ELF-1 (cell line): Measurements from ENCODE around the gene SLC1A6.
"Not testable (repeated sequence)": the region's sequence is repeated elsewhere in the genome, so short reads cannot be mapped to it uniquely, and the experiment has no call there.

ENCODE experiments used
- DNase-seq: peaks from one replicate; pipeline ENCODE4 v3.0.0-alpha.2; 2016; ENCODE audit warnings: low read depth, low spot score

The SLC1A6 gene

GRCh38 chr19:14957464-14957863 lies 22.2 kb downstream of the SLC1A6 start:
- no peak for DNase-seq

GRCh38 chr19:14954071-14954655 lies 25.5 kb downstream of the SLC1A6 start:
- DNase-seq, result no peak

- DNase-seq, result no peak
Observed at GRCh38 chr19:14952767-14953166, 26.9 kb downstream of the SLC1A6 start.

GRCh38 chr19:14950421-14950820 lies 29.2 kb downstream of the SLC1A6 start:
- DNase-seq, result no peak

GRCh38 chr19:14949876-14950275 lies 29.8 kb downstream of the SLC1A6 start:
- no peak for DNase-seq

GRCh38 chr19:14949413-14949812 lies 30.3 kb downstream of the SLC1A6 start:
- not testable (repeated sequence) for DNase-seq

GRCh38 chr19:14944456-14944855 lies 35.2 kb downstream of the SLC1A6 start:
- DNase-seq, result no peak

- DNase-seq, result no peak
Observed at GRCh38 chr19:14943601-14944000, 36.1 kb downstream of the SLC1A6 start.

- no peak for DNase-seq
Observed at GRCh38 chr19:14941189-14941588, 38.5 kb downstream of the SLC1A6 start, which contains the start of gene OR7C2. OR7C2 (plus strand) TSS chr19:14941489; CDS start chr19:14941489, 0 bp downstream.

- no peak for DNase-seq
Observed at GRCh38 chr19:14940266-14940665, 39.4 kb downstream of the SLC1A6 start.

GRCh38 chr19:14933506-14933905 lies 46.2 kb downstream of the SLC1A6 start:
- DNase-seq, result no peak

GRCh38 chr19:14916848-14917247 lies 62.8 kb downstream of the SLC1A6 start:
- no peak for DNase-seq

- DNase-seq, result no peak
Observed at GRCh38 chr19:14915116-14915515, 64.5 kb downstream of the SLC1A6 start.

- no peak for DNase-seq
Observed at GRCh38 chr19:14906711-14907110, 73.0 kb downstream of the SLC1A6 start.

GRCh38 chr19:14901675-14902260 lies 77.9 kb downstream of the SLC1A6 start:
- DNase-seq, result no peak
